Measurements from ENCODE around the gene CPSF4L.

GRCh38 chr17:73199751-73200317, 61.8 kb downstream of the CPSF4L start:
- no peak for TF ChIP-seq TP53 (CRISPR knock-in tag; IDR thresholded peaks at IDR 0.05)
- TF ChIP-seq CTCF (IDR thresholded peaks at IDR 0.05) = no peak

Measured in WTC11 (cell line).